GM19328 (cell line): ENCODE data around the gene TNFRSF18.

Experiments used
- ATAC-seq: cut with Tn5 transposase; IDR thresholded peaks from one replicate; pipeline ENCODE4 v1.9.1; 2021; ENCODE audit warnings: mild to moderate bottlenecking, moderate library complexity; ENCODE audit not compliant: unreplicated experiment

Gene TNFRSF18

GRCh38 chr1:1167841-1168450, 38.4 kb downstream of the TNFRSF18 start:
- ATAC-seq: no peak

GRCh38 chr1:1167398-1167821, 39.0 kb downstream of the TNFRSF18 start:
- ATAC-seq: no peak

GRCh38 chr1:1166642-1167397, 39.6 kb downstream of the TNFRSF18 start:
- no peak for ATAC-seq

- no peak for ATAC-seq
Observed at GRCh38 chr1:1165900-1166421, 40.4 kb downstream of the TNFRSF18 start.

- ATAC-seq: no peak
Observed at GRCh38 chr1:1165485-1165884, 40.9 kb downstream of the TNFRSF18 start.

- no peak for ATAC-seq
Observed at GRCh38 chr1:1164701-1165451, 41.5 kb downstream of the TNFRSF18 start.

- no peak for ATAC-seq
Observed at GRCh38 chr1:1164361-1164700, 42.1 kb downstream of the TNFRSF18 start.

GRCh38 chr1:1163538-1164070, 42.8 kb downstream of the TNFRSF18 start:
- ATAC-seq: no peak

GRCh38 chr1:1162597-1163537, 43.5 kb downstream of the TNFRSF18 start:
- ATAC-seq: no peak

GRCh38 chr1:1161683-1162079, 44.7 kb downstream of the TNFRSF18 start:
- ATAC-seq: no peak

GRCh38 chr1:1161078-1161682, 45.2 kb downstream of the TNFRSF18 start:
- no peak for ATAC-seq

- no peak for ATAC-seq
Observed at GRCh38 chr1:1160281-1160930, 46.0 kb downstream of the TNFRSF18 start.

GRCh38 chr1:1157914-1158710, 48.3 kb downstream of the TNFRSF18 start:
- no peak for ATAC-seq

- ATAC-seq: no peak
Observed at GRCh38 chr1:1157426-1157913, 48.9 kb downstream of the TNFRSF18 start.

GRCh38 chr1:1157033-1157365, 49.4 kb downstream of the TNFRSF18 start:
- no peak for ATAC-seq

GRCh38 chr1:1156140-1157032, 50.0 kb downstream of the TNFRSF18 start:
- ATAC-seq: no peak

GRCh38 chr1:1155258-1155657, 51.1 kb downstream of the TNFRSF18 start:
- no peak for ATAC-seq

GRCh38 chr1:1153874-1154273, 52.5 kb downstream of the TNFRSF18 start:
- no peak for ATAC-seq
